HepG2 (cell line): Measurements from ENCODE around the gene TSTD2.

Experiments
- ETV5 ChIP-seq: IDR thresholded peaks from 2 replicates; pipeline ENCODE4 v1.6.1; 2018; ENCODE audit warnings: missing biosample characterization, missing genetic modification reagents, inconsistent platforms, borderline replicate concordance
- MZF1 ChIP-seq: sonication (generic); formaldehyde crosslinking; IDR thresholded peaks from 2 replicates; pipeline ENCODE4 v1.8.1; 2023; ENCODE audit warnings: mild to moderate bottlenecking, missing genetic modification reagents, borderline replicate concordance
- ZNF10 ChIP-seq: sonication (generic); formaldehyde crosslinking; IDR thresholded peaks from 2 replicates; pipeline ENCODE4 v1.4.0; 2020; ENCODE audit warnings: mild to moderate bottlenecking, low read depth, missing genetic modification reagents, borderline replicate concordance
- TF ChIP-seq, protein P1 (sequence below): sonication (generic); formaldehyde crosslinking; conservative IDR thresholded peaks from 2 replicates; pipeline ENCODE4 v1.4.0; 2020; ENCODE audit warnings: missing genetic modification reagents
- TF ChIP-seq, protein P2 (sequence below): sonication (generic); formaldehyde crosslinking; IDR thresholded peaks from 2 replicates; pipeline ENCODE4 v1.8.1; 2023; ENCODE audit warnings: mild to moderate bottlenecking, missing genetic modification reagents, borderline replicate concordance

DNA sequence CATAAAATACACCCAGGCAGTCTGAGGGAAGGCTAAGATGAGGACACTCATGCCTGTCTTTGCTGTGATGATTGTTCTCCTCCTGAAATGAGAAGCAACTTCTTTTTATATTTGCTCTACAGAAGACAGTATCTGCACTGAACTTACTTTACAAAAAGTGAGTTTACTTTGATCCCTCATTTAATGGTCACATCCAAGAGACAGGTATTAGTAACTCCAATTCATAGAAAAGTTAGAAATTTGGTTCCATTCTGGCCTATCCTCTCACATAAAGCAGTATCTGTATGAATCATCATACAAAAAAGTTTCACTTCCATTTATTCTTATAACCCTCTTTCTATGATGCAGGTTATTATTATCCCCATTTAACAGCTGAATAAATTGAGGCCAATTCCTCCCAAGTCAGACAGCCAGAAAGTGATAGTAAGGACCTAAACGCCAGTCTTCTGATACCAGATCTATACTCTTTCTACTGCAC is 15.2 kb downstream of the TSTD2 start:
- TF ChIP-seq, protein P1, sequence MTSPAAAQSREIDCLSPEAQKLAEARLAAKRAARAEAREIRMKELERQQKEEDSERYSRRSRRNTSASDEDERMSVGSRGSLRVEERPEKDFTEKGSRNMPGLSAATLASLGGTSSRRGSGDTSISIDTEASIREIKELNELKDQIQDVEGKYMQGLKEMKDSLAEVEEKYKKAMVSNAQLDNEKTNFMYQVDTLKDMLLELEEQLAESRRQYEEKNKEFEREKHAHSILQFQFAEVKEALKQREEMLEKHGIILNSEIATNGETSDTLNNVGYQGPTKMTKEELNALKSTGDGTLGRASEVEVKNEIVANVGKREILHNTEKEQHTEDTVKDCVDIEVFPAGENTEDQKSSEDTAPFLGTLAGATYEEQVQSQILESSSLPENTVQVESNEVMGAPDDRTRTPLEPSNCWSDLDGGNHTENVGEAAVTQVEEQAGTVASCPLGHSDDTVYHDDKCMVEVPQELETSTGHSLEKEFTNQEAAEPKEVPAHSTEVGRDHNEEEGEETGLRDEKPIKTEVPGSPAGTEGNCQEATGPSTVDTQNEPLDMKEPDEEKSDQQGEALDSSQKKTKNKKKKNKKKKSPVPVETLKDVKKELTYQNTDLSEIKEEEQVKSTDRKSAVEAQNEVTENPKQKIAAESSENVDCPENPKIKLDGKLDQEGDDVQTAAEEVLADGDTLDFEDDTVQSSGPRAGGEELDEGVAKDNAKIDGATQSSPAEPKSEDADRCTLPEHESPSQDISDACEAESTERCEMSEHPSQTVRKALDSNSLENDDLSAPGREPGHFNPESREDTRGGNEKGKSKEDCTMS: no peak
- no peak for TF ChIP-seq ETV5 (CRISPR knock-in tag)
- TF ChIP-seq, protein P2, sequence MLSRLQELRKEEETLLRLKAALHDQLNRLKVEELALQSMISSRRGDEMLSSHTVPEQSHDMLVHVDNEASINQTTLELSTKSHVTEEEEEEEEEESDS (CRISPR knock-in tag): no peak
- no peak for TF ChIP-seq ZNF10
- no peak for TF ChIP-seq MZF1 (CRISPR knock-in tag)
